Neural cell (in vitro differentiated cells): ENCODE results near the gene MRPL3. TPM values are rescaled to one million over a fixed set of nuclear protein-coding genes. Genes with fewer than 3 reads are reported as not detected.

Source experiments
- H2AFZ ChIP-seq: fragments of 200-600, 300-800 bp; sonication (generic), shearing (Covaris generic); 2 replicates; pipeline ENCODE4 v1.6.0; 2014; ENCODE audit warnings: low read depth, mild to moderate bottlenecking, antibody characterized with exemption, low read length, moderate library complexity
- H3F3A ChIP-seq: fragments of 200-600 bp; shearing (Covaris generic); 2 replicates; pipeline ENCODE4 v1.6.1; 2016; ENCODE audit warnings: mild to moderate bottlenecking, moderate library complexity, mixed read lengths, antibody characterized with exemption, low read length; ENCODE audit not compliant: insufficient read depth, poor library complexity, severe bottlenecking
- H3K27ac ChIP-seq: fragments of 200-600, 300-800 bp; sonication (generic), shearing (Covaris generic); 2 replicates; pipeline ENCODE4 v1.5.1; 2014; ENCODE audit warnings: mild to moderate bottlenecking, low read length, moderate library complexity
- H3K27me3 ChIP-seq: fragments of 300-800, 200-600 bp; sonication (generic), shearing (Covaris generic); 2 replicates; pipeline ENCODE4 v1.6.0; 2014; ENCODE audit warnings: mild to moderate bottlenecking, low read depth, low read length, moderate library complexity; ENCODE audit not compliant: insufficient read depth
- H3K36me3 ChIP-seq: fragments of 300-800, 200-600 bp; sonication (generic), shearing (Covaris generic); 2 replicates; pipeline ENCODE4 v1.5.1; 2014; ENCODE audit warnings: mild to moderate bottlenecking, antibody characterized with exemption, low read length, moderate library complexity; ENCODE audit not compliant: insufficient read depth
- H3K4me2 ChIP-seq: fragments of 300-800, 200-600 bp; sonication (generic), shearing (Covaris generic); 2 replicates; pipeline ENCODE4 v1.6.0; 2014; ENCODE audit warnings: mild to moderate bottlenecking, low read length
- H3K4me3 ChIP-seq: fragments of 300-800, 200-600 bp; sonication (generic), shearing (Covaris generic); 2 replicates; pipeline ENCODE4 v1.5.1; 2014; ENCODE audit warnings: mild to moderate bottlenecking, low read length, moderate library complexity
- H3K79me2 ChIP-seq: fragments of 200-600 bp; shearing (Covaris generic); replicated peaks from 2 replicates; pipeline ENCODE4 v1.6.0; 2014; ENCODE audit warnings: mild to moderate bottlenecking, low read length, moderate library complexity; ENCODE audit not compliant: insufficient read depth
- H3K9ac ChIP-seq: fragments of 300-800, 200-600 bp; sonication (generic), shearing (Covaris generic); 2 replicates; pipeline ENCODE4 v1.6.1; 2016; ENCODE audit warnings: mild to moderate bottlenecking, low read length, mixed read lengths
- H3K9me2 ChIP-seq: fragments of 200-600 bp; shearing (Covaris generic); 2 replicates; pipeline ENCODE4 v1.6.1; 2016; ENCODE audit warnings: mild to moderate bottlenecking, low read length, mixed read lengths; ENCODE audit not compliant: insufficient read depth
- H3K9me3 ChIP-seq: fragments of 200-600, 300-800 bp; sonication (generic), shearing (Covaris generic); 2 replicates; pipeline ENCODE4 v1.6.1; 2016; ENCODE audit warnings: mild to moderate bottlenecking, mixed run types, low read length, moderate library complexity, mixed read lengths
- H4K20me1 ChIP-seq: fragments of 200-600 bp; shearing (Covaris generic); 2 replicates; pipeline ENCODE4 v1.6.1; 2016; ENCODE audit warnings: mild to moderate bottlenecking, mixed run types; ENCODE audit not compliant: insufficient read depth
- CTCF ChIP-seq: fragments of 450-650 bp; IDR thresholded peaks from 2 replicates; pipeline ENCODE4 v1.5.1; 2014; ENCODE audit warnings: antibody characterized with exemption, mild to moderate bottlenecking, moderate library complexity; ENCODE audit not compliant: poor library complexity, severe bottlenecking
- EP300 ChIP-seq: fragments of 450-650 bp; conservative IDR thresholded peaks from 2 replicates; pipeline ENCODE4 v1.6.1; 2014; ENCODE audit warnings: antibody characterized with exemption, mild to moderate bottlenecking, moderate library complexity; ENCODE audit not compliant: poor library complexity, severe bottlenecking
- EZH2 ChIP-seq: fragments of 200-600, 300-800 bp; shearing (Covaris generic), sonication (generic); IDR thresholded peaks from 2 replicates; pipeline ENCODE4 v1.6.1; 2014; ENCODE audit warnings: antibody characterized with exemption, low read length, borderline replicate concordance, mild to moderate bottlenecking; ENCODE audit not compliant: insufficient read depth, poor library complexity, severe bottlenecking
- MXI1 ChIP-seq: fragments of 450-650 bp; conservative IDR thresholded peaks from 2 replicates; pipeline ENCODE4 v1.6.1; 2014; ENCODE audit warnings: antibody characterized with exemption, mild to moderate bottlenecking; ENCODE audit not compliant: poor library complexity, severe bottlenecking
- POLR2AphosphoS5 ChIP-seq: IDR thresholded peaks from 2 replicates; pipeline ENCODE4 v1.6.1; 2012
- RAD21 ChIP-seq: fragments of 450-650 bp; conservative IDR thresholded peaks from 2 replicates; pipeline ENCODE4 v1.6.1; 2014; ENCODE audit warnings: antibody characterized with exemption, mild to moderate bottlenecking, moderate library complexity
- REST ChIP-seq: IDR thresholded peaks from 2 replicates; pipeline ENCODE4 v1.6.1; 2012; ENCODE audit warnings: borderline replicate concordance
- SMC3 ChIP-seq: fragments of 450-650 bp; conservative IDR thresholded peaks from 2 replicates; pipeline ENCODE4 v1.6.1; 2014; ENCODE audit warnings: antibody characterized with exemption, mild to moderate bottlenecking, moderate library complexity; ENCODE audit not compliant: poor library complexity
- TAF1 ChIP-seq: IDR thresholded peaks from 2 replicates; pipeline ENCODE4 v1.6.1; 2012; ENCODE audit warnings: low read depth
- polyA plus RNA-seq: library from polyadenylated mRNA; depleted of rRNA; stranded (reverse); fragments of >200 nt; gene quantifications from 2 replicates; pipeline ENCODE4 v1.2.3, GENCODE V29; 2014

Gene MRPL3
- polyA plus RNA-seq, 1 donor from 2014 or later, result 112 TPM

GRCh38 chr3:131547585-131547984 lies 44.8 kb upstream of the MRPL3 start:
- Histone ChIP-seq H4K20me1 (no peaks in the 10 kb centered on the region), H3K36me3 (no peaks in the 10 kb centered on the region), H3K9me3 (no peaks in the 10 kb centered on the region), H3K79me2 (no peaks in the 10 kb centered on the region), H2AFZ (no peak overlapping the region), H3K9ac (no peak overlapping the region), H3K27ac (no peak overlapping the region), H3F3A (no peaks in the 10 kb centered on the region), H3K4me2 (no peak overlapping the region), H3K9me2 (no peaks in the 10 kb centered on the region), H3K4me3 (no peak overlapping the region), H3K27me3 (no peaks in the 10 kb centered on the region)
- TF ChIP-seq REST (no peak), EZH2 (no peak), CTCF (no peak), RAD21 (no peak), POLR2AphosphoS5 (no peak), EP300 (no peak)

- Histone ChIP-seq H3K4me2 (no peak overlapping the region), H2AFZ (no peak overlapping the region), H3F3A (no peaks in the 10 kb centered on the region), H3K9me3 (no peaks in the 10 kb centered on the region), H3K27ac (no peak overlapping the region), H3K9ac (no peak overlapping the region), H3K4me3 (no peak overlapping the region), H3K36me3 (no peaks in the 10 kb centered on the region), H4K20me1 (no peaks in the 10 kb centered on the region), H3K9me2 (no peaks in the 10 kb centered on the region), H3K27me3 (no peaks in the 10 kb centered on the region), H3K79me2 (no peaks in the 10 kb centered on the region)
- TF ChIP-seq EP300, result no peak
- no peak for TF ChIP-seq TAF1
- no peak for TF ChIP-seq REST
- TF ChIP-seq EZH2, result no peak
- no peak for TF ChIP-seq RAD21
- no peak for TF ChIP-seq SMC3
- no peak for TF ChIP-seq CTCF
- no peak for TF ChIP-seq MXI1
- no peak for TF ChIP-seq POLR2AphosphoS5
These were observed 43.7 kb upstream of the MRPL3 start for GRCh38 chr3:131546441-131546840.
